ENCODE measurements around the gene QRICH1. TPM values are rescaled to one million over a fixed set of nuclear protein-coding genes. Genes with fewer than 3 reads are reported as not detected.

Gene QRICH1
- total and polyA plus RNA-seq, 7 donors: 21.5 to 83.9 (median 52.8) TPM

DNA sequence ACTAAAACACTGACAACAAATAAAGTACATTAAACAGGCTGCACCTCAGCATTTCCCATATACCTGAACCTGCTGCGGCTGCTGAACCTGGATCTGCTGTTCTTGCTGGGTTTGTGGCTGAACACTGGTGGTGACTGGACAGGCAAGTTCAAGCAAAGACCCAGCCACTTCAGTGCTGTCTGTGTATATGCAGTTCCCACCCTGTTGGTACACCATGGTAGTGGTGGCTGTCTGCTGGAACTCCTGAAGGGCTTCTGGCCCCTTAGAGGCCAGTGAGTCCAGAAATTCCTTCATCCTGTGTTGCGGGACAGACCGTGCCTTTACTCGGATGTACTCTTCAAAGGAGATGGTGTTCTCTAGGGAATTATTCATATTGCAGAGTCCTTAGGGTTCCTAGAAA, 17.2 kb downstream of the QRICH1 start:
- H3K9me3 ChIP-seq: no peaks in the 10 kb centered on the region
- DNase-seq (no peak), ATAC-seq (no peak)
- H3K36me3 ChIP-seq (ENCODE audit: insufficient read depth in 1 of 2, low read depth in 1 of 2): peaks cover 9 to 80% of the 10 kb centered on the region in 2 donors
- WGBS, 3 donors: 83 to 93% (median 90%) methylated on average over 4 of the region's 4 CpGs
- H3K4me1 ChIP-seq: no peaks in the 10 kb centered on the region
- TF ChIP-seq, protein P1, sequence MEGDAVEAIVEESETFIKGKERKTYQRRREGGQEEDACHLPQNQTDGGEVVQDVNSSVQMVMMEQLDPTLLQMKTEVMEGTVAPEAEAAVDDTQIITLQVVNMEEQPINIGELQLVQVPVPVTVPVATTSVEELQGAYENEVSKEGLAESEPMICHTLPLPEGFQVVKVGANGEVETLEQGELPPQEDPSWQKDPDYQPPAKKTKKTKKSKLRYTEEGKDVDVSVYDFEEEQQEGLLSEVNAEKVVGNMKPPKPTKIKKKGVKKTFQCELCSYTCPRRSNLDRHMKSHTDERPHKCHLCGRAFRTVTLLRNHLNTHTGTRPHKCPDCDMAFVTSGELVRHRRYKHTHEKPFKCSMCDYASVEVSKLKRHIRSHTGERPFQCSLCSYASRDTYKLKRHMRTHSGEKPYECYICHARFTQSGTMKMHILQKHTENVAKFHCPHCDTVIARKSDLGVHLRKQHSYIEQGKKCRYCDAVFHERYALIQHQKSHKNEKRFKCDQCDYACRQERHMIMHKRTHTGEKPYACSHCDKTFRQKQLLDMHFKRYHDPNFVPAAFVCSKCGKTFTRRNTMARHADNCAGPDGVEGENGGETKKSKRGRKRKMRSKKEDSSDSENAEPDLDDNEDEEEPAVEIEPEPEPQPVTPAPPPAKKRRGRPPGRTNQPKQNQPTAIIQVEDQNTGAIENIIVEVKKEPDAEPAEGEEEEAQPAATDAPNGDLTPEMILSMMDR (IDR thresholded peaks at IDR 0.05): no peak
- H3K4me3 ChIP-seq: no peak overlapping the region
- intact Hi-C loops (cut with DNase I): loop anchor here in 1 of 2 donors (5.0 kb wide), 1 partner anchor 44 kb away; no protein-coding TSS in a partner anchor
- no peaks in the 10 kb centered on the region for H3K27me3 ChIP-seq (ENCODE audit: insufficient read depth in 3 of 3, low read length in 2 of 3)
- no peak overlapping the region for H3K27ac ChIP-seq

DNA sequence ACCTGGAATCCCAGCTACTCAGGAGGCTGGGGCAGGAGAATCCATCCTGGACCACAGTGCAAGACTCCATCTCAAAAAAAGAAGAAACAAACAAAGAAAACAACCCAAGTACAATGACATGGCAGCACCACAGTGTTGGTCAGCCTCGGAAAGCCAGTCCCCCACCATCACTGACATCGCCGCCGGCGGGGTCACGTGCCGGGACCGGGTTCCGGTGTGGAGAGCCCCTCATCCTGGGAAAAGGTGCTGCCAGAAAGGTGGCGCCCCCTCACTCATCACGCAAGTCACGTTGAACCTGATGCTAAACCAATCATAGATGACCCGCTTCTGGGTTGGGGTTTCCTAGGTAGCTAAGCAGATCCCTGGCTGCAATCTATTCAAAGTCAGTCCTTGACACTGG, 17.8 kb downstream of the QRICH1 start:
- WGBS, 3 donors: 90 to 95% (median 93%) methylated on average over 13 of the region's 13 CpGs
- intact Hi-C loops (cut with DNase I): loop anchor here in 1 of 2 donors (5.0 kb wide), 1 partner anchor 44 kb away; no protein-coding TSS in a partner anchor
- no peak overlapping the region for H3K4me3 ChIP-seq
- H3K36me3 ChIP-seq (ENCODE audit: insufficient read depth in 1 of 2, low read depth in 1 of 2): peaks cover 9 to 85% of the 10 kb centered on the region in 2 donors
- no peaks in the 10 kb centered on the region for H3K4me1 ChIP-seq
- H3K9me3 ChIP-seq: no peaks in the 10 kb centered on the region
- DNase-seq (no peak), ATAC-seq (no peak)
- H3K27me3 ChIP-seq (ENCODE audit: insufficient read depth in 3 of 3, low read length in 2 of 3): no peaks in the 10 kb centered on the region
- TF ChIP-seq, protein P1 (IDR thresholded peaks at IDR 0.05): no peak
- H3K27ac ChIP-seq: no peak overlapping the region

DNA sequence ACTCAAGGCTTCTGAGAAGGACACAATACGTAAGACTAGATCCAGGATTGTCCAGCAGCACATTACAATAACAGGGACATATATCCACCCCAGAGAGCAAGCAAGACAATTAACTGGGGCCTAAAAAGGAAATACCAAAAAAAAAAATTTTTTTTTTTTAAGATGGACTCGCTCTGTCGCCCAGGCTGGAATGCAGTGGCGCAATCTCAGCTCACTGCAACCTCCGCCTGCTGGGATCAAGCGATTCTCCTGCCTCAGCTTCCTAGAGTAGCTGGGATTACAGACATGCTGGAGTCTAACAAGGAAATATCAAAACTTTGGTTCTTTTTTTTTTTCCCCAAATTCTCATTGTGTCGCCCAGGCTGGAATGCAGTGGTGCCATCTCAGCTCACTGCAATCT, 35.9 kb downstream of the QRICH1 start:
- Histone ChIP-seq H3K36me3 (ENCODE audit: insufficient read depth in 1 of 2, low read depth in 1 of 2) (peaks cover 13 to 73% of the 10 kb centered on the region in 2 donors), H3K27ac (no peak overlapping the region), H3K4me3 (no peak overlapping the region), H3K27me3 (ENCODE audit: insufficient read depth in 3 of 3, low read length in 2 of 3) (no peaks in the 10 kb centered on the region), H3K9me3 (no peaks in the 10 kb centered on the region), H3K4me1 (peaks cover 5% of the 10 kb centered on the region)
- WGBS, 3 donors: 75 to 89% (median 85%) methylated on average over 7 of the region's 7 CpGs
- ATAC-seq (no peak), DNase-seq (no peak)
- intact Hi-C loops (cut with DNase I): no loop called here
- TF ChIP-seq, protein P1 (IDR thresholded peaks at IDR 0.05): no peak

DNA sequence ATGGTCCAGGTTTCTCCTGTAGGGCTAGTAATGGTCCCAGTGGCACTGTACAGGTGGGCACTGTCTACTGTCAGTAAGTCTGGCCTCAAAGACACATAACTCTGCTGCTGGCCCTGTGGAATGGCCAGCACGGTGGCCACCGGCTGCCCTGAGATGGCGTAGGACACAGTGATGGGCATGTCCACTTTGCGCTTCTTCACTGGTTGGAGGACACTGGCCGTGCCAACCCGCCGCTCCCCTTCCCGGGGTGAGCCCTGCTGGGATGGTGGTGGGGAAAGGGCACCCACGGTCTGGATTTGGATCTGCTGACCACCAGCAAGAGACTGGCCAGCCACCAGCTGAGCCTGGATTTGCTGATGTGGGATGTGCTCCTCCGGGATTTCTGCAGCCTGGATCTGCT, 36.6 kb downstream of the QRICH1 start:
- 91 to 98% (median 98%) methylated on average over 10 of the region's 10 CpGs for WGBS, 3 donors

More for the DNA sequence above, 36.6 kb downstream of the QRICH1 start:
- Histone ChIP-seq H3K4me3 (no peak overlapping the region), H3K36me3 (ENCODE audit: insufficient read depth in 1 of 2, low read depth in 1 of 2) (peaks cover 14 to 74% of the 10 kb centered on the region in 2 donors), H3K27ac (no peak overlapping the region), H3K4me1 (peaks cover 5% of the 10 kb centered on the region), H3K27me3 (ENCODE audit: insufficient read depth in 3 of 3, low read length in 2 of 3) (no peaks in the 10 kb centered on the region), H3K9me3 (no peaks in the 10 kb centered on the region)
- DNase-seq (no peak), ATAC-seq (no peak)
- TF ChIP-seq, protein P1 (IDR thresholded peaks at IDR 0.05): no peak
- intact Hi-C loops (cut with DNase I): no loop called here

All from psoas muscle (tissue), 8 donors.